ENCODE results near the gene CNTN5.

DNA sequence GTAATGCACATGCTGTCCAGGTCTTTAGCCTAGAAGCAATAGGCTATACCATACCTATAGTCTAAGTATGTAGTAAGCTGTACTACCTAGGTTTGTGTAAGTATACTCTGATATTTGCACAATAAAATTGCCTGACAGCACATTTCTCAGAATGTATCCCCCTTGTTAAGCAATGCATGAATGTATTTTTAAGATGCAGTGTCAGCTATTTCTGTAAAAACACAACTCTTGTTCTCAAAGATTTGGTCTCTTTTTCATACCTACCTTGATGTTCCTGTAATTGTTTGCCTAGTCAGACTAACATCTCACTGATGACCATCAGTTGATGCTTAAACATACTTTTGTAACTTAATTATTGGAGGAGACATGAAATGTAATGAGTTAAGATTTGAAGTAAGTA is 619.9 kb downstream of the CNTN5 start:
- TF ChIP-seq, protein P1, sequence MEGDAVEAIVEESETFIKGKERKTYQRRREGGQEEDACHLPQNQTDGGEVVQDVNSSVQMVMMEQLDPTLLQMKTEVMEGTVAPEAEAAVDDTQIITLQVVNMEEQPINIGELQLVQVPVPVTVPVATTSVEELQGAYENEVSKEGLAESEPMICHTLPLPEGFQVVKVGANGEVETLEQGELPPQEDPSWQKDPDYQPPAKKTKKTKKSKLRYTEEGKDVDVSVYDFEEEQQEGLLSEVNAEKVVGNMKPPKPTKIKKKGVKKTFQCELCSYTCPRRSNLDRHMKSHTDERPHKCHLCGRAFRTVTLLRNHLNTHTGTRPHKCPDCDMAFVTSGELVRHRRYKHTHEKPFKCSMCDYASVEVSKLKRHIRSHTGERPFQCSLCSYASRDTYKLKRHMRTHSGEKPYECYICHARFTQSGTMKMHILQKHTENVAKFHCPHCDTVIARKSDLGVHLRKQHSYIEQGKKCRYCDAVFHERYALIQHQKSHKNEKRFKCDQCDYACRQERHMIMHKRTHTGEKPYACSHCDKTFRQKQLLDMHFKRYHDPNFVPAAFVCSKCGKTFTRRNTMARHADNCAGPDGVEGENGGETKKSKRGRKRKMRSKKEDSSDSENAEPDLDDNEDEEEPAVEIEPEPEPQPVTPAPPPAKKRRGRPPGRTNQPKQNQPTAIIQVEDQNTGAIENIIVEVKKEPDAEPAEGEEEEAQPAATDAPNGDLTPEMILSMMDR (IDR thresholded peaks at IDR 0.05), result no peak
- TF ChIP-seq POLR2A (IDR thresholded peaks at IDR 0.05), result no peak
- TF ChIP-seq EP300 (IDR thresholded peaks at IDR 0.05), result no peak
- TF ChIP-seq POLR2AphosphoS5 (IDR thresholded peaks at IDR 0.05), result no peak

All from suprapubic skin (tissue), 4 donors.